Fibroblast of pulmonary artery (primary cell): ENCODE data around the gene CDH23.

ENCODE experiments used
- DNase-seq: peaks from one replicate; pipeline ENCODE4 v3.0.0-alpha.2; 2010; ENCODE audit warnings: low read depth
- H3K4me3 ChIP-seq: replicated peaks from 2 replicates; pipeline ENCODE4 v1.5.1; 2011; ENCODE audit warnings: low read depth, mild to moderate bottlenecking, control low read depth, low read length, moderate library complexity
- TF ChIP-seq, protein P1 (sequence below): IDR thresholded peaks from 2 replicates; pipeline ENCODE4 v1.5.1; 2011; ENCODE audit warnings: mild to moderate bottlenecking, control low read depth, low read length, inconsistent platforms; ENCODE audit errors: missing control alignments

CDH23 gene

DNA sequence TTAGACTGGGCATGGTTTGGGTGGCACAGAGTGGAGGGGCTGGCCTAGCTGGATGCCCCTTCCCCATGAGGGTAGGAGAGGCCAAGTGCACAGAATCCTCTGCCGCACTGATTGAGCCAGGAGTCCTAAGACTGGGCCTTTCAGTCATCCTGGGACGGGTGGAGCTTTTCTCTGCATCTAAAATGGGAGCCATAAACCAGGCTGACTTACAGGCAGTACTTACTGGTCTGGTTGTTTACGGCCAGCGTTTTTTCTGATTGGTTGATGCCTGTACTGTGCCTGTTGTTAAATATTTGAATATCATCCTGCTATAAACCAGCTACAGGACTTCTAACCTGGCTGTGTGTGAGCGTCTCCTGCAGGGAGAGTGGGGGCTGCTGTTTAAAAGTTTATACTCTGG is 107.8 kb downstream of the CDH23 start:
- DNase-seq: no peak
- TF ChIP-seq, protein P1, sequence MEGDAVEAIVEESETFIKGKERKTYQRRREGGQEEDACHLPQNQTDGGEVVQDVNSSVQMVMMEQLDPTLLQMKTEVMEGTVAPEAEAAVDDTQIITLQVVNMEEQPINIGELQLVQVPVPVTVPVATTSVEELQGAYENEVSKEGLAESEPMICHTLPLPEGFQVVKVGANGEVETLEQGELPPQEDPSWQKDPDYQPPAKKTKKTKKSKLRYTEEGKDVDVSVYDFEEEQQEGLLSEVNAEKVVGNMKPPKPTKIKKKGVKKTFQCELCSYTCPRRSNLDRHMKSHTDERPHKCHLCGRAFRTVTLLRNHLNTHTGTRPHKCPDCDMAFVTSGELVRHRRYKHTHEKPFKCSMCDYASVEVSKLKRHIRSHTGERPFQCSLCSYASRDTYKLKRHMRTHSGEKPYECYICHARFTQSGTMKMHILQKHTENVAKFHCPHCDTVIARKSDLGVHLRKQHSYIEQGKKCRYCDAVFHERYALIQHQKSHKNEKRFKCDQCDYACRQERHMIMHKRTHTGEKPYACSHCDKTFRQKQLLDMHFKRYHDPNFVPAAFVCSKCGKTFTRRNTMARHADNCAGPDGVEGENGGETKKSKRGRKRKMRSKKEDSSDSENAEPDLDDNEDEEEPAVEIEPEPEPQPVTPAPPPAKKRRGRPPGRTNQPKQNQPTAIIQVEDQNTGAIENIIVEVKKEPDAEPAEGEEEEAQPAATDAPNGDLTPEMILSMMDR: no peak
- H3K4me3 ChIP-seq: no peak overlapping the region

DNA sequence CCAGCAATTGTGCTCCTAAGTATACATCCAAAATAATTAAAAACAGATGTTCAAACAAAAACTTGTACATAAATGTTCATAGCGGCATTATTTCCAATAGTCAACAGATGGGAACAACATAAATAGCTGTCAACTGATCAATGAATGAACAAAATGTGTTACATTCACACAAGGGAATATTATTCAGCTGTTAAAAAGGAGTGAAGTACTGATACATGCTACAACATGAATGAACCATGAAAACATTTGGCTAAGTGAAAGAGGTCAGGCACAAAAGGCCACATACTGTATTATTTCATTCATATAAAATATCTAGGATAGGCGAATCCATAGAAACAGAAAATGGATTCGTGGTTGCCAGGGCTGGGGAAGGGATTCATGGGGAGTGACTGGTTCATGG is 109.1 kb downstream of the CDH23 start:
- DNase-seq: no peak
- H3K4me3 ChIP-seq: no peak overlapping the region
- TF ChIP-seq, protein P1: no peak

DNA sequence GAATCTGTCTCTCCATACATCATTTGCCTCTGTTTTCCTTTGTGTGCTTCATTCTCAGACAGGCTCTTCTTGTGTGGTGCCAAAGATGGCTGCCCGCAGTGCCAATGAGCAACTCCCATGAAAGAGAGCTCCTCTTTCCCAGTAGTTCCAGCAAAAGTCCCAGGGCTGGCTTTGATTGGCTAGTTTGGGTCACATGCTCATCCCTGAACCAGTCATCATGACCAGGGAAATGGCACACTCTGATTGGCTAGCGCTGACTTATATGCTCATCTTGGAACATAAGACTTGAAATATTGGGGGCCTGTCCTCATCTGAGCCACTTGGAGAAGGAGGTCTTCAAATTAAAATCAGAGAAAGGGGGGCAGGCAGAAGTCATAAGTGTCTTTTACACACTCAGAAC is 112.7 kb downstream of the CDH23 start:
- TF ChIP-seq, protein P1: no peak

DNA sequence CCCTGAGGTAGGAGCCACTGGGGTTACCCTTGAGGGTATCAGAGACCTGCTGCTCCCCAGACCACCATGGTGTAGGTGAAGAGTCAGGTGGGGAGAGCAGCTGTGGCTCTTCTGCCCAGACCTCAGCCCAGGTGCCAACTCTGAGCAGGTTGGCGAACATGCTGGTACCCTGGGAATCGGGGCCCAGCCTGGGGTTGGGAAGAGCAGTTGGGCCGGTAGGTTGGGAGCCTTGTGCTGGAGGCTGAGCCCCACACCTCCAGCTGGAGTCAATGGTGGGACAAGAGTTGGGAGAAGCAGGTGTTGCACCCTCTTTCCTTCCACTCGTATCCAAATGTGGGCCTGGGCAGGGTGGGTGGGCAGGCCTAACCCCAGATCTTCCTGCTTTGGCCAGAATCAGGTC is 114.5 kb downstream of the CDH23 start:
- no peak for DNase-seq
- H3K4me3 ChIP-seq: no peak overlapping the region
- TF ChIP-seq, protein P1: no peak

More for the DNA sequence above, 112.7 kb downstream of the CDH23 start:
- H3K4me3 ChIP-seq: no peak overlapping the region
- DNase-seq: no peak

DNA sequence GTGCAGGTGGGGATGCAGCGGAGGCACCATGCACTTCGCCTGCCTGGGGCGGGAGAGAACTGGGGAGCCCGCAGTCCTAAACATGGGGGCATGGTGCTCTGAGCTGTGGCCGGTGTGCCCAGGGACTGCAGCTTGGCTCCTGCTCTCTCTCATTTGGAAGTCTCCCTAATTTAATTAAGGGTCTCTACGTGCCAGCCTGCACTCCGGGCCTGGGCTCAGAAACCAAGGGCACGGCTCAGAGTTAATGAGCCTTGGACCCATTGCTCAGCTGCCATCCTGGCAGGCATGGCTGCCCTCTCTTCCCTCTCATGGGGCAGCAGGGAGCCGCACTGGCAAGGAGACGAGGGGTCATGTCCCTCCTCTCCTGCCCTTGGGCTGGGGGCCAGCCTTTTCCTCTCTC is 115.6 kb downstream of the CDH23 start:
- H3K4me3 ChIP-seq: no peak overlapping the region
- TF ChIP-seq, protein P1: no peak
- DNase-seq: no peak

DNA sequence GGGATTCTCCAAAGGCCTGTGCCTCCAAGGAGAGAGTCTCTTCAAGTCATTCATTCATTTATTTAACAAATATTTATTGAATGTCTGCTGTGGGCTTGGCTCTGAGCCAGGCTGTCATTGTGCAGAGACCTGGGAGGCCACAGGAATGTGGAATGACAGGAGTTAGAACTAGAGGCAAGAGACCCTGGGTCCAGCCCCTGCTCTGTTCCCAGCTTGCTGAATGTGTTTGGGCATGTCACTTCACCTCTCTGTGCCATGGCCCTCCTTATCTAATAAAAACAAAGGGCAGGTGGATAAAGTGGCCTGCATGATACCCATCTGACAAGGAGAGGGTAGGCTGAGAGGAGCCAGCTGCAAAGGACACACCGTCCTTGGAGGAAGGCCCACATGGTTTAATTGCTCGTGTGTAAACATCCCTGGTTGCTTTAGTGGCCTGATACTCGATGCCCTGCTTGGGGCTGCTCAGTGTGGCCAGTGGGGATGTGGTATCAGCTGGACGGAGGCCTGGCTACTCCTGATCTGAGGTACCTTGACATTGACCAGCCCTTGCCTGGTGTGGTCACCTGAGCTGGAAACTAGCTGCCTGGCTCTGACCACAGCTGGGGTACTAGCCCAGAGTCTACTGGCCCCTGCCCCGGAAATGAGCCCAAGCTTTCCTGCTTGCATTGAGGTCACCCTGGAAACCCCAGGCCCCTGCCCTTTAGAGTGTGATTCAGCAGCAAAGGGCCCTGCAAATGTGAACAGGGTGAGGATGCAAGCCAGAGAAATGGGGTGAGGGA is 116.2 kb downstream of the CDH23 start:
- TF ChIP-seq, protein P1: no peak
- no peak for DNase-seq

DNA sequence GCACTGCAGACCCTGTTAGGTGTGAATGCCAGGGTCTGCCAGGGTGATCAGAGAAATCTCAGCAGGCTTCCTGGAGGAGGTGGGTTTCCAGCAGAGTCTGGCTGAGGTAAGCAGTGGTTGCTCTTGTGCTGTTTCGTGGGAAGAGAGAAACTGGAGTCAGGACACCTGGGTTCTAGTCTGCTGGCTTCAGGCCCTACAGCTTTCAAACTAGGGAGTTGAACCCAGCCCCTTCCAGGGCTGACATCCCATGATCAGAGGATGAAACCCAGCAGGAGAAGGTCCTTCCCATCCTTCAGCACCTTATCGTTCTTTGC is 116.8 kb downstream of the CDH23 start:
- TF ChIP-seq, protein P1: no peak
- no peak for DNase-seq

More for the DNA sequence above, 116.2 kb downstream of the CDH23 start:
- no peak overlapping the region for H3K4me3 ChIP-seq

More for the DNA sequence above, 116.8 kb downstream of the CDH23 start:
- H3K4me3 ChIP-seq: no peak overlapping the region
